Measurements from ENCODE around the gene S1PR3.

Gene S1PR3

DNA sequence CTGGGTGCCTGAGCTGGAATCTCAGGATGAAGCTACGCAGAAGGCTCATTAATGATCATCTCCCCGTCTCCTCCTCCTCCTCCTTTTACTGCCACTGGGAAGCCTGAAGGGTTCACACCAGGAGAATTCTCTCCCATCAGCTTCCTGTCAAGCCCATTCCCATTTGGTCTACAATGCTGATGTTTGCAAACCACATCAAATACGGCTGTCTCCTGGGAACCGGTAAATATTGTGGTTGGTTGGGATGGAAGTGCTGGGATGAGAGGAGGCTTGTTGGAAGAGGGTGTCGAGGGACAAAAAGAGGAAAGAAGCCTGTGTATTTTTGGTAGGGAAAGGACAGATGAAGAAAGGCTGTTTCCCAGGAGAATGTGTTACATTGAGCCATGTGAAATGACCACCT lies 13.2 kb upstream of the S1PR3 start:
- Mint-ChIP-seq H3K36me3 (ENCODE audit: low read depth) (no peaks in the 10 kb centered on the region), H3K9me3 (no peaks in the 10 kb centered on the region), H3K4me1 (ENCODE audit: low read depth) (peaks cover 5% of the 10 kb centered on the region), H3K27ac (no peak overlapping the region), H3K27me3 (peaks cover 9% of the 10 kb centered on the region), H3K4me3 (no peak overlapping the region)
- DNase-seq, result no peak

- H3K4me1 Mint-ChIP-seq (ENCODE audit: low read depth), result peaks cover 5% of the 10 kb centered on the region
These were observed 12.2 kb upstream of the S1PR3 start for GRCh38 chr9:88979021-88979420.

GRCh38 chr9:88979791-88980190 lies 11.5 kb upstream of the S1PR3 start:
- no peaks in the 10 kb centered on the region for H3K9me3 Mint-ChIP-seq

More at GRCh38 chr9:88979021-88979420, 12.2 kb upstream of the S1PR3 start:
- no peak overlapping the region for H3K4me3 Mint-ChIP-seq
- H3K36me3 Mint-ChIP-seq (ENCODE audit: low read depth), result no peaks in the 10 kb centered on the region
- H3K27ac Mint-ChIP-seq, result no peak overlapping the region
- H3K27me3 Mint-ChIP-seq, result peaks cover 9% of the 10 kb centered on the region
- H3K9me3 Mint-ChIP-seq, result no peaks in the 10 kb centered on the region
- DNase-seq, result no peak

GRCh38 chr9:88980740-88981203 lies 10.5 kb upstream of the S1PR3 start:
- Mint-ChIP-seq H3K4me1 (ENCODE audit: low read depth) (peaks cover 5% of the 10 kb centered on the region), H3K27ac (no peak overlapping the region), H3K27me3 (peaks cover 23% of the 10 kb centered on the region), H3K9me3 (no peaks in the 10 kb centered on the region), H3K36me3 (ENCODE audit: low read depth) (no peaks in the 10 kb centered on the region), H3K4me3 (no peak overlapping the region)
- DNase-seq, result no peak

More at GRCh38 chr9:88979791-88980190, 11.5 kb upstream of the S1PR3 start:
- no peak for DNase-seq
- H3K36me3 Mint-ChIP-seq (ENCODE audit: low read depth), result no peaks in the 10 kb centered on the region
- H3K27me3 Mint-ChIP-seq, result peaks cover 15% of the 10 kb centered on the region
- no peak overlapping the region for H3K4me3 Mint-ChIP-seq
- no peak overlapping the region for H3K27ac Mint-ChIP-seq
- peaks cover 5% of the 10 kb centered on the region for H3K4me1 Mint-ChIP-seq (ENCODE audit: low read depth)

GRCh38 chr9:88983865-88984542 lies 7.3 kb upstream of the S1PR3 start:
- Mint-ChIP-seq H3K27ac (no peak overlapping the region), H3K27me3 (peaks cover 39% of the 10 kb centered on the region), H3K9me3 (no peaks in the 10 kb centered on the region), H3K36me3 (ENCODE audit: low read depth) (no peaks in the 10 kb centered on the region), H3K4me3 (no peak overlapping the region), H3K4me1 (ENCODE audit: low read depth) (peaks cover 10% of the 10 kb centered on the region)
- DNase-seq, result no peak

DNA sequence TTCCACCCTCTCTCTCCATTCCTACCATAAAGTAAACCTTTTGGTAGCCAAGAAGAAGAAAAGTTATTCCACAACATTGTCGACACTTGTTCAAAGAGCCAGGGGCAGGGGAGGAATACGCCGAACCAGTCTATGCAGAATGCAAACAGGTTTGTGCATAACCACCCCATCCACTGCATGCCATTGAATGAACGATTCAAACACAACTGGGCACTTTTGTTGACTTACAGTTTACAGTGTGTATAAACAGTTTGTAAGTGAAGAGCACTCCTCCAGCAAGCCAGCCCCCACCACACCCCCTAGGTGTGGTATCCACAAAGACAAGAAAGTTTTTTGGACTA lies 6.8 kb upstream of the S1PR3 start:
- Mint-ChIP-seq H3K9me3 (no peaks in the 10 kb centered on the region), H3K4me1 (ENCODE audit: low read depth) (peaks cover 15% of the 10 kb centered on the region), H3K27me3 (peaks cover 40% of the 10 kb centered on the region), H3K4me3 (no peak overlapping the region), H3K36me3 (ENCODE audit: low read depth) (no peaks in the 10 kb centered on the region), H3K27ac (no peak overlapping the region)
- DNase-seq, result no peak

DNA sequence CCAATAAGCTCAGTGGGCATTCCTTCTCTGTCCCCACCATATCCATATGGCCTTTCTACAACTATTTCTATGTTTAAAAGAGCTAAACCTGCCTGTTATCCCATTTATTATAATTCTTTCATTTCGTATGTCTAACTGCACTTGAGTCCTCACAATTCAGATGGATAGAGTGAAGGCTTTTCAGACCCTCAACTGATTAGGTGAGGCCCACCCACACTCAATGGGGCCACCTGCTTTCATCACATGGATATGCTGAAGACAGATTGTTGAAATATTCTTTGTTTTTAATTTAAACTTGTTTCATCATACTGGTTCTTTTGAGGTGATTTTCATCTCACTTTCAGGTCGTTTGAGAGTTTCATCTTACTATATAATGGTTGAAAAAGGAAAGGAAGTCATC lies 5.7 kb upstream of the S1PR3 start:
- H3K27ac Mint-ChIP-seq, result no peak overlapping the region
- H3K27me3 Mint-ChIP-seq, result peaks cover 50% of the 10 kb centered on the region
- no peak for DNase-seq
- H3K36me3 Mint-ChIP-seq (ENCODE audit: low read depth), result no peaks in the 10 kb centered on the region
- H3K4me3 Mint-ChIP-seq, result no peak overlapping the region
- peaks cover 21% of the 10 kb centered on the region for H3K4me1 Mint-ChIP-seq (ENCODE audit: low read depth)
- H3K9me3 Mint-ChIP-seq, result no peaks in the 10 kb centered on the region

DNA sequence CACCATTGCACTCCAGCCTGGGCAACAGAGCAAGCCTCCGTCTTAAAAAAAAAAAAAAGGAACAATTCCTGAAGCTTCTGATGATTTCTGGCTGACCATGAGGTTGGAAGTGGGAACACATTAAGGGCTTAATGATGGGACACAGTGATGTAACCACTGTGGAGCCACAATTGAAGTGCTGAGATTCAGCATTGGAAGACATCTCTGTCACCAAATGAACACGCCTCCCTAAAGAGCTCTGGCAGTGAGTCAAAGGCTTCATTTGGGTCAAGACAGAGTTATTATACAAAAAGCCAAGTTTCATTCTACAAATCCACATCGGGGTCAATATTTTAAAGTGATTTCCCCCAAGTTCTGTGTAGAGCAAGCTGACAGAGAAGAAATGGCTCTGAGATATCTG lies 4.5 kb upstream of the S1PR3 start:
- Mint-ChIP-seq H3K27me3 (peaks cover 55% of the 10 kb centered on the region), H3K4me3 (no peak overlapping the region), H3K9me3 (no peaks in the 10 kb centered on the region), H3K36me3 (ENCODE audit: low read depth) (no peaks in the 10 kb centered on the region), H3K4me1 (ENCODE audit: low read depth) (peaks cover 25% of the 10 kb centered on the region), H3K27ac (no peak overlapping the region)
- DNase-seq, result no peak

GRCh38 chr9:88987661-88988060 lies 3.6 kb upstream of the S1PR3 start:
- Mint-ChIP-seq H3K27me3 (peaks cover 64% of the 10 kb centered on the region), H3K4me3 (no peak overlapping the region), H3K27ac (no peak overlapping the region), H3K36me3 (ENCODE audit: low read depth) (no peaks in the 10 kb centered on the region), H3K9me3 (no peaks in the 10 kb centered on the region), H3K4me1 (ENCODE audit: low read depth) (peaks cover 29% of the 10 kb centered on the region)
- DNase-seq, result no peak

- Mint-ChIP-seq H3K4me3 (peak overlapping the region; percentile 38), H3K4me1 (ENCODE audit: low read depth) (peaks cover 29% of the 10 kb centered on the region), H3K27ac (peak overlapping the region; percentile 76), H3K27me3 (peaks cover 75% of the 10 kb centered on the region), H3K36me3 (ENCODE audit: low read depth) (no peaks in the 10 kb centered on the region), H3K9me3 (no peaks in the 10 kb centered on the region)
- peak; percentile 40 for DNase-seq
These were observed 2.2 kb upstream of the S1PR3 start for GRCh38 chr9:88988796-88989641.

- Mint-ChIP-seq H3K36me3 (ENCODE audit: low read depth) (no peaks in the 10 kb centered on the region), H3K4me1 (ENCODE audit: low read depth) (peaks cover 29% of the 10 kb centered on the region), H3K4me3 (no peak overlapping the region), H3K9me3 (no peaks in the 10 kb centered on the region), H3K27me3 (peaks cover 78% of the 10 kb centered on the region), H3K27ac (no peak overlapping the region)
- DNase-seq, result no peak
These were observed 1.1 kb upstream of the S1PR3 start for GRCh38 chr9:88990041-88990728.

GRCh38 chr9:88990729-88991065 lies 571 bp upstream of the S1PR3 start:
- H3K27ac Mint-ChIP-seq, result no peak overlapping the region
- peaks cover 80% of the 10 kb centered on the region for H3K27me3 Mint-ChIP-seq
- no peak for DNase-seq
- peaks cover 29% of the 10 kb centered on the region for H3K4me1 Mint-ChIP-seq (ENCODE audit: low read depth)
- H3K4me3 Mint-ChIP-seq, result peak overlapping the region; percentile 48
- no peaks in the 10 kb centered on the region for H3K36me3 Mint-ChIP-seq (ENCODE audit: low read depth)
- H3K9me3 Mint-ChIP-seq, result no peaks in the 10 kb centered on the region

- DNase-seq, result no peak
- H3K4me3 Mint-ChIP-seq, result no peak overlapping the region
- peaks cover 26% of the 10 kb centered on the region for H3K4me1 Mint-ChIP-seq (ENCODE audit: low read depth)
- no peaks in the 10 kb centered on the region for H3K36me3 Mint-ChIP-seq (ENCODE audit: low read depth)
- no peaks in the 10 kb centered on the region for H3K9me3 Mint-ChIP-seq
- H3K27me3 Mint-ChIP-seq, result peaks cover 69% of the 10 kb centered on the region
- H3K27ac Mint-ChIP-seq, result no peak overlapping the region
These were observed 1.3 kb downstream of the S1PR3 start for GRCh38 chr9:88992556-88992955.

DNA sequence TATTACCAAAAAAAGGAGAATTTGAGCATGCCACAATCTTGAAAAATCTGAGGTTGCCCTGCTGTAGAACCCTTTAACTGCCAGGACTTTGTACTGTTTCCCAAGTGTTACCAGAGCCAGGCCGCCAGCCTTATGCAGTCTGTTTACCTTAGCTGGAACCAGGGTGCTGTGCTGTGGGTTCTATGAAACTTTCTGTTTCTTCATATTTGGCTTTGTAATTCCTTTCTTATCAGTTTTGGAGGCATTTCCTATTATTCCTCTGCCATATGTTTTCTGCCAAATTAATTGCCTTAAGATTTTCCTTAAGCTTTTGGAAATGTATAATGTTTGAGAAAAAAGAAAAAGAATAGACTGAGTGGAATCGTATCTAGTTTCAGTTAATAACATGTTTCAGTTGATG lies 2.1 kb downstream of the S1PR3 start:
- DNase-seq, result no peak
- Mint-ChIP-seq H3K4me3 (no peak overlapping the region), H3K27ac (no peak overlapping the region), H3K9me3 (no peaks in the 10 kb centered on the region), H3K27me3 (peaks cover 63% of the 10 kb centered on the region), H3K36me3 (ENCODE audit: low read depth) (no peaks in the 10 kb centered on the region), H3K4me1 (ENCODE audit: low read depth) (peaks cover 26% of the 10 kb centered on the region)
